Fibroblast of the aortic adventitia (primary cell): ENCODE results near the gene FGD3. TPM values are rescaled to one million over a fixed set of nuclear protein-coding genes. Genes with fewer than 3 reads are reported as not detected.
"Not testable (repeated sequence)": the region's sequence is repeated elsewhere in the genome, so short reads cannot be mapped to it uniquely, and the experiment has no call there.

Source experiments
- DNase-seq: peaks from one replicate; pipeline ENCODE4 v3.0.0-alpha.2; 2010; ENCODE audit warnings: low read depth
- H3K4me3 ChIP-seq: 2 replicates; pipeline ENCODE4 v1.5.1; 2011; ENCODE audit warnings: low read depth, mild to moderate bottlenecking, control low read depth, low read length, moderate library complexity
- total RNA-seq: library from RNA; depleted of rRNA; stranded (reverse); fragments of >200 nt; gene quantifications from 2 replicates; pipeline ENCODE4 v1.2.3, GENCODE V29; 2012; ENCODE audit warnings: low replicate concordance
- TF ChIP-seq, protein P1 (sequence below): IDR thresholded peaks from 2 replicates; pipeline ENCODE4 v1.5.1; 2011; ENCODE audit warnings: mild to moderate bottlenecking, low read length, control low read depth, inconsistent platforms; ENCODE audit not compliant: insufficient read depth

Gene FGD3
- total RNA-seq, 1 donor = not detected

DNA sequence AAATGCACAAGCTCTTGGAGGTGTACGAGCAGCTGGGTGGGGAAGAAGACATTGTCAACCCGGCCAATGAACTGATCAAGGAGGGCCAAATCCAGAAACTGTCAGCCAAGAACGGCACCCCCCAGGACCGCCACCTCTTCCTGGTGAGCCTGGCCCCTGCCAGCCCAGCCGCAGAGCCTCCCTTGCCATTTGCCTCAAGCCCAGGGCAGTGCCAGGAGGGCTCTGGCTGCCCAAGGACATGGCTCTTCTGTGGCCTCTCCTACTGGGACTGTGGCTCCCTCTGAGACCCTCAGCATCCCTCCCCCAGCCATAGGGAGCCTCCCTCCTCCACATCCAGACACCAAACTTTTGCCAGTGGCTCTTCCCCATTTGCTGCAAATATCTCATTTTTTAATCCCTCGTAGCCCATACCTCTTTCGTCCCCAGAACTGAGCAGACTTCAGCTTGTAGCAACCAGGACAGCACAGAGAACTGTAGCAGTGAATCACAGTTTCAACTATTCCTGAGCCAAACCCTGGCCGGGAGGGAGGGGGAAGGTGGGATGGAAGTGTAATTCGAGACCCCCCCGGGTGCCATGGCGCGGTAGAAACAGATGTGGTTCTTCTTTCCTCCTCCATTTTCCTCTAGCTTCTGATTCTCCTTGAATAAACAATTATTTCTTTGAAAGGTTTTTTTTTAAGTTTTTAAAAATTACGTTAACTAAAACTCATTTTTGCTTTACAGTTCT is 66.7 kb downstream of the FGD3 start:
- no peak for DNase-seq
- TF ChIP-seq, protein P1, sequence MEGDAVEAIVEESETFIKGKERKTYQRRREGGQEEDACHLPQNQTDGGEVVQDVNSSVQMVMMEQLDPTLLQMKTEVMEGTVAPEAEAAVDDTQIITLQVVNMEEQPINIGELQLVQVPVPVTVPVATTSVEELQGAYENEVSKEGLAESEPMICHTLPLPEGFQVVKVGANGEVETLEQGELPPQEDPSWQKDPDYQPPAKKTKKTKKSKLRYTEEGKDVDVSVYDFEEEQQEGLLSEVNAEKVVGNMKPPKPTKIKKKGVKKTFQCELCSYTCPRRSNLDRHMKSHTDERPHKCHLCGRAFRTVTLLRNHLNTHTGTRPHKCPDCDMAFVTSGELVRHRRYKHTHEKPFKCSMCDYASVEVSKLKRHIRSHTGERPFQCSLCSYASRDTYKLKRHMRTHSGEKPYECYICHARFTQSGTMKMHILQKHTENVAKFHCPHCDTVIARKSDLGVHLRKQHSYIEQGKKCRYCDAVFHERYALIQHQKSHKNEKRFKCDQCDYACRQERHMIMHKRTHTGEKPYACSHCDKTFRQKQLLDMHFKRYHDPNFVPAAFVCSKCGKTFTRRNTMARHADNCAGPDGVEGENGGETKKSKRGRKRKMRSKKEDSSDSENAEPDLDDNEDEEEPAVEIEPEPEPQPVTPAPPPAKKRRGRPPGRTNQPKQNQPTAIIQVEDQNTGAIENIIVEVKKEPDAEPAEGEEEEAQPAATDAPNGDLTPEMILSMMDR = no peak

DNA sequence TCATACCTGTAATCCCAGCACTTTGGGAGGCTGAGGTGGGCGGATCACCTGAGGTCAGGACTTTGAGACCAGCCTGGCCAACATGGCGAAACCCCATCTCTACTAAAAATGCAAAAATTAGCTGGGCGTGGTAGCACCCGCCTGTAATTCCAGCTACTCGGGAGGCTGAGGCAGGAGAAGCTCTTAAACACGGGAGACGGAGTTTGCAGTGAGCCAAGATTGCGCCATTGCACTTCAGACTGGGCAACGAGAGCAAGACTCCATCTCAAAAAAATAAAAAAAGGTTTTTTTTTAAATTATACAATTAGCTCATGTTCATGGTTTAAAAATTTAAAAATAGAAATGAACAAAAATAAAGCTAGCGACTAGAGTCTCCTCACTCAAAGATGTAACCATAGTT is 67.9 kb downstream of the FGD3 start:
- not testable (repeated sequence) for H3K4me3 ChIP-seq, DNase-seq

More for the DNA sequence above, 66.7 kb downstream of the FGD3 start:
- no peak overlapping the region for H3K4me3 ChIP-seq

DNA sequence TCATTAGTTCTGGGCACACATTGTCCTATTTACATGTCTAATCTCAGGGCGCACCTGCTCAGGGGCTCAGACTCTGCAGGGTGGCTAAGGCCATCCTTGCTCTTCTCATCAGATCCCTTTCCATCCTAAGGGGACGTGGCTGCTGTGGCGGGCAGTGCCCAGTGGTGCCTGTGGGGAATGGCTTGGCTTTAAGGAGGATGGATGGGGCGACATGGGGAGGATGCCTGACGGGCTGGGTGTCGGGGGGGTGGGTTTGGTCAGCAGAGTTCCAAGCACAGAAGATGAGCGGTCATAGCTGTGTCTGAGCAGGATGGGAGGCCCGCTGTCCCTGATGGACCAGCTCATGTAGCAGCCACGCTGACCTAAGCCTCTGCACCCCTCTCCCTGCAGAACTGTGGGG is 70.3 kb downstream of the FGD3 start:
- TF ChIP-seq, protein P1 = no peak
- DNase-seq = no peak
- no peak overlapping the region for H3K4me3 ChIP-seq

DNA sequence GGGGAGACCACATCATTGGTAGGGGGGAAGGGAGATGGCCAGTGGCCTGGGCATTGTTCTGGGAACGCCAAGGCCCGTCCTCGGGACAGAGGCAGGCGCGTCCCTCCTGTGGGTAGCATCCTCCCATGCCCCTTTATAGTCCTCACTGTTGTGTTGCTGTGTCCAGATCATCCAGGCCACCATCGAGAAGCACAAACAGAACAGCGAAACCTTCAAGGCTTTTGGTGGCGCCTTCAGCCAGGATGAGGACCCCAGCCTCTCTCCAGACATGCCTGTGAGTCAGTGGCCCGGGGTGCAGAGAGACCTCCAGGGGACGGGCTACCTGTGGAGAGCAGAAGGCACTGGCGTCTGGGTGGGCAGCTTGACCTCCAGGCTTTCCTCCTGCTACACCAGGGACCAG is 72.8 kb downstream of the FGD3 start:
- H3K4me3 ChIP-seq = no peak overlapping the region
- DNase-seq = no peak
- TF ChIP-seq, protein P1 = no peak

DNA sequence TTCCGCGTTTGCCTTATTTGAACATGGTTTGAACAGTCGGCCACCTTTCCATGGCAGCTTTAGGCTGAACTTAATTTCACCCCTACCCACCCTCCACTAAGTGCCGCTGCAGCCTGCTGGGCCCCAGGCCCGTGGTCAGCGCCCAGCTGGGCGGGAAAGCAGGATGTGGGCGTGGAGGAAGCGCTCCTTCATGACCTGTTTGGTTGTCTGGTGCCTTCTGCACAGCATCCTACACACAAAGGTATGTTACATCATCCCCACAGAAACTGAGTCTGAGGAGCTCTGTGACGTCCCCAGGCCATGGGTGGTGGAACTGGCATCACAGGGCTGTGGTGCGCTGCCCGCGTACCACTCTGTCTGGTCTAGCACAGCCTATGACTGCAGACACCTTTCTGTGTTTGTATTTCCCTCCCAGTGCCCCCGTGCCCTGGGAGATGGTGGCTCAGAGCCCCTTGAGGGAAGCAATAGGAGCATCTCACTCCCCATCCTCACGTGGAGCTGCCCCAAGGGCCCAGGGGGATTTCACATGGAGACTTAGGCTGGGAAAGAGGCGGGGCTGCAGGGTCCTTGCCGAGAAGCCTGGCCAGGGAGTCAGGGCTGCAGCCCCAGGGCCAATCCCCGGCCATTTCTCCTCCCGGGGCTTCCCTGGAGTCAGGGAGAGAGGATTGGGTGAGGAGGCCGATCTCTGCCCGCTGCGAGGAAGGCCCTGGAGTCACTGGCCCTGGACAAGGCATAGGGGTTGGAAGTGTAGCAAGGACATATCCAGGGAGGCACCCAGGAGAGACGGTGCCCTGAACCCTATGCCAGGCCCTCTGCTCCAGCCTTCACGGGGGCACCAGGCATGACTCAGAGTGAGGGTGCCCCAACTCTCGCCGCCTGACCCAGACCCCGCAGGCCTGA is 73.7 kb downstream of the FGD3 start:
- TF ChIP-seq, protein P1 = no peak
- DNase-seq = no peak
- no peak overlapping the region for H3K4me3 ChIP-seq

DNA sequence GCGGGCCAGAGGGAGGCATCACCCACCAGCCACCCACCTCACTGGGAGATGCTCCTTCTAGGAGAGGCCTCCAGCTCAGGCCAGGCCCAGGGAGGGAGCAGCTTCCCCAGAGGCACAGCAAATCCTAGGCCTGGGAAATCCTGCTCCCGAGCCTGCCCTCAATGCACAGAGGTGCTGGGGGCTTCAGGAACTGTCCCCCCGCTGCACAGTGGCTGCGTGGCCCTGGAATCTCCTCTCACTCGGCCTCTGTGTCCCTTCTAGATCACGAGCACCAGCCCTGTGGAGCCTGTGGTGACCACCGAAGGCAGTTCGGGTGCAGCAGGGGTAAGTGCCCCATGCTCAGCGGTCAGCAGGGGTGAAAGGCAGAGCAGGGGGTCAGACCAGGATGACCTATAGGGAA is 74.7 kb downstream of the FGD3 start:
- DNase-seq = no peak
- TF ChIP-seq, protein P1 = no peak
- no peak overlapping the region for H3K4me3 ChIP-seq
